PFSK-1 (cell line): ENCODE measurements around the gene RAPGEF2.

ENCODE experiments used
- POLR2AphosphoS5 ChIP-seq: IDR thresholded peaks from 2 replicates; pipeline ENCODE4 v1.6.1; 2012; ENCODE audit warnings: low read depth, mild to moderate bottlenecking, control low read depth, low read length, moderate library complexity
- SIN3A ChIP-seq: IDR thresholded peaks from 2 replicates; pipeline ENCODE4 v1.6.1; 2012; ENCODE audit warnings: mild to moderate bottlenecking, low read length, moderate library complexity, borderline replicate concordance; ENCODE audit not compliant: insufficient read depth

- TF ChIP-seq POLR2AphosphoS5 (no peak), SIN3A (no peak)
Measured at GRCh38 chr4:159334461-159334860, 231.6 kb downstream of the RAPGEF2 start.
